Esophagus squamous epithelium (tissue), 5 donors: Measurements from ENCODE around the gene MSL3B.

ENCODE experiments used
- DNase-seq: peaks from one replicate; lab custom pipeline; 2025; lab: John Stamatoyannopoulos, UW
- H3K27ac ChIP-seq, 4 donors: fragments of 200-600 bp; sonication (generic); one replicate each; pipeline ENCODE4 v1.5.1; 2016 to 2019; ENCODE audit warnings: mild to moderate bottlenecking in 1 of 4
- H3K27me3 ChIP-seq, 4 donors: fragments of 200-600 bp; sonication (generic); 1 replicate in 3 of 4; 2 replicates in 1 of 4; pipeline versions ENCODE4 v1.5.1 to v1.6.0; 2017 to 2021; ENCODE audit warnings: antibody characterized with exemption in 1 of 4
- H3K36me3 ChIP-seq, 3 donors: fragments of 200-600 bp; sonication (generic); one replicate each; pipeline ENCODE4 v1.5.1; 2016 to 2019
- H3K4me1 ChIP-seq, 3 donors: fragments of 200-600 bp; sonication (generic); one replicate each; pipeline ENCODE4 v1.5.1; 2017 to 2019
- H3K4me3 ChIP-seq, 4 donors: fragments of 200-600 bp; sonication (generic); 1 replicate in 3 of 4; 2 replicates in 1 of 4; pipeline ENCODE4 v1.5.1; 2016 to 2019; ENCODE audit warnings: mild to moderate bottlenecking in 2 of 4, moderate library complexity in 1 of 4
- H3K9me3 ChIP-seq, 3 donors: fragments of 200-600 bp; sonication (generic); one replicate each; pipeline ENCODE4 v1.5.1; 2016 to 2019
- CTCF ChIP-seq, 6 experiments: fragments of 450-650 bp in 4 of 6; fragments of 200-600 bp in 2 of 6; sonication (generic) in 2 of 6; IDR thresholded peaks; one replicate each; pipeline ENCODE4 v1.5.1; 2016 to 2019; ENCODE audit warnings: antibody characterized with exemption in 6 of 6, mild to moderate bottlenecking in 4 of 6, moderate library complexity in 4 of 6
- POLR2A ChIP-seq, 4 donors: fragments of 450-650 bp; IDR thresholded peaks; one replicate each; pipeline ENCODE4 v1.6.1; 2017; ENCODE audit warnings: antibody characterized with exemption in 4 of 4, mild to moderate bottlenecking in 4 of 4, moderate library complexity in 3 of 4
- WGBS, 2 donors: methylation state at CpG; one replicate each; pipeline ENCODE4 v1.1.5; 2018; 5-methylcytosine and 5-hydroxymethylcytosine counted together
- intact Hi-C: fragments of 100-400 bp; cut with DNase I; formaldehyde crosslinking; loops from one replicate; pipeline ENCODE4 v1.15.0; 2022
- donor health status: DM: yes; HTN: yes; CAD: no.

MSL3B gene

GRCh38 chr2:233838251-233838650, 29.9 kb downstream of the MSL3B start:
- Histone ChIP-seq H3K27me3 (no peaks in the 10 kb centered on the region), H3K4me3 (no peak overlapping the region), H3K4me1 (no peaks in the 10 kb centered on the region), H3K9me3 (no peaks in the 10 kb centered on the region), H3K36me3 (peaks cover 0 to 38% (median 0%) of the 10 kb centered on the region in 3 donors), H3K27ac (no peak overlapping the region)
- WGBS, 2 donors: 41 to 70% methylated on average over 7 of the region's 7 CpGs
- TF ChIP-seq POLR2A (IDR thresholded peaks at IDR 0.05) (no peak), CTCF (IDR thresholded peaks at IDR 0.05) (no peak)
- intact Hi-C loops: no loop called here
- no peak for DNase-seq

- DNase-seq: no peak
- WGBS, 2 donors: 64 to 84% methylated on average over 9 of the region's 9 CpGs
Measured at GRCh38 chr2:233837694-233838229, 30.4 kb downstream of the MSL3B start.

GRCh38 chr2:233836359-233836758, 31.8 kb downstream of the MSL3B start:
- Histone ChIP-seq H3K27ac (no peak overlapping the region), H3K4me1 (peaks cover 0 to 9% (median 0%) of the 10 kb centered on the region in 3 donors), H3K36me3 (peaks cover 0 to 21% (median 0%) of the 10 kb centered on the region in 3 donors), H3K9me3 (no peaks in the 10 kb centered on the region), H3K27me3 (no peaks in the 10 kb centered on the region), H3K4me3 (no peak overlapping the region)
- WGBS, 2 donors: 97 to 99% methylated on average over 6 to 7 of the region's 7 CpGs
- intact Hi-C loops: no loop called here
- no peak for DNase-seq
- TF ChIP-seq POLR2A (IDR thresholded peaks at IDR 0.05) (no peak), CTCF (IDR thresholded peaks at IDR 0.05) (no peak)

More at GRCh38 chr2:233837694-233838229, 30.4 kb downstream of the MSL3B start:
- Histone ChIP-seq H3K27me3 (no peaks in the 10 kb centered on the region), H3K4me3 (no peak overlapping the region), H3K36me3 (peaks cover 0 to 34% (median 0%) of the 10 kb centered on the region in 3 donors), H3K4me1 (peaks cover 0 to 3% (median 0%) of the 10 kb centered on the region in 3 donors), H3K27ac (no peak overlapping the region), H3K9me3 (no peaks in the 10 kb centered on the region)
- intact Hi-C loops: no loop called here
- TF ChIP-seq POLR2A (IDR thresholded peaks at IDR 0.05) (no peak), CTCF (IDR thresholded peaks at IDR 0.05) (no peak)

- WGBS, 2 donors: 88 to 89% methylated on average over 8 to 14 of the region's 14 CpGs
- H3K36me3 ChIP-seq: peaks cover 0 to 13% (median 0%) of the 10 kb centered on the region in 3 donors
- H3K4me3 ChIP-seq: no peak overlapping the region
- no peak for DNase-seq
- H3K27me3 ChIP-seq: no peaks in the 10 kb centered on the region
- H3K9me3 ChIP-seq: no peaks in the 10 kb centered on the region
- intact Hi-C loops: no loop called here
- TF ChIP-seq POLR2A (IDR thresholded peaks at IDR 0.05) (no peak), CTCF (IDR thresholded peaks at IDR 0.05) (no peak)
- peaks cover 0 to 17% (median 5%) of the 10 kb centered on the region in 3 donors for H3K4me1 ChIP-seq
- no peak overlapping the region for H3K27ac ChIP-seq
Measured at GRCh38 chr2:233835230-233836186, 32.7 kb downstream of the MSL3B start.

- H3K4me1 ChIP-seq: peaks cover 0 to 23% (median 5%) of the 10 kb centered on the region in 3 donors
- no peak overlapping the region for H3K4me3 ChIP-seq
- no peak for TF ChIP-seq CTCF (IDR thresholded peaks at IDR 0.05)
- no peak for TF ChIP-seq POLR2A (IDR thresholded peaks at IDR 0.05)
- H3K27ac ChIP-seq: no peak overlapping the region
- WGBS, 2 donors: 68 to 77% methylated on average over 9 of the region's 10 CpGs
- DNase-seq: no peak
- no peaks in the 10 kb centered on the region for H3K9me3 ChIP-seq
- no peaks in the 10 kb centered on the region for H3K27me3 ChIP-seq
- intact Hi-C loops: loop anchor here (5.0 kb wide), 1 partner anchor 381 kb away; no protein-coding TSS in a partner anchor
- no peaks in the 10 kb centered on the region for H3K36me3 ChIP-seq
Measured at GRCh38 chr2:233833345-233833744, 34.8 kb downstream of the MSL3B start.
